Kidney (tissue), 14 donors: ENCODE results near the gene ERBB4. TPM values are rescaled to one million over a fixed set of nuclear protein-coding genes. Genes with fewer than 3 reads are reported as not detected.

Experiments used
- DNase-seq, 5 donors: peaks; one replicate each; pipeline ENCODE4 v3.0.0-alpha.2; 2013 to 2020
- FAIRE-seq: peaks from 2 replicates; lab custom pipeline; 2012; peaks lifted over from hg19 to GRCh38; lab: Jason Lieb, UNC
- H3K27ac ChIP-seq, 2 donors: one replicate each; pipeline ENCODE4 v1.7.0; 2013; ENCODE audit warnings: low read depth in 2 of 2, low read length in 2 of 2, inconsistent platforms in 1 of 2
- H3K27me3 ChIP-seq: one replicate; pipeline ENCODE4 v1.7.1; 2013; ENCODE audit warnings: low read length, inconsistent platforms; ENCODE audit not compliant: control insufficient read depth, insufficient read depth
- H3K36me3 ChIP-seq, 3 donors: one replicate each; pipeline versions ENCODE4 v1.7.0 to v1.7.1; 2013; ENCODE audit warnings: low read length in 3 of 3, control low read depth in 1 of 3, inconsistent platforms in 1 of 3; ENCODE audit not compliant: insufficient read depth in 3 of 3, control insufficient read depth in 2 of 3
- H3K4me1 ChIP-seq, 3 donors: one replicate each; pipeline versions ENCODE4 v1.7.0 to v1.7.1; 2013; ENCODE audit warnings: low read length in 3 of 3, inconsistent platforms in 1 of 3, low read depth in 1 of 3; ENCODE audit not compliant: control insufficient read depth in 2 of 3, insufficient read depth in 2 of 3
- H3K4me3 ChIP-seq, 3 donors: one replicate each; pipeline versions ENCODE4 v1.7.0 to v1.8.1; 2013; ENCODE audit warnings: low read length in 3 of 3, control low read depth in 1 of 3, inconsistent platforms in 1 of 3
- H3K9ac ChIP-seq, 3 donors: one replicate each; pipeline versions ENCODE4 v1.7.0 to v1.7.1; 2013; ENCODE audit warnings: low read length in 3 of 3, control low read depth in 1 of 3, inconsistent platforms in 1 of 3
- H3K9me3 ChIP-seq, 3 donors: one replicate each; pipeline versions ENCODE4 v1.7.0 to v1.7.1; 2013; ENCODE audit warnings: low read length in 3 of 3, control low read depth in 1 of 3, inconsistent platforms in 1 of 3; ENCODE audit not compliant: control insufficient read depth in 2 of 3, insufficient read depth in 1 of 3
- CTCF ChIP-seq: IDR thresholded peaks from 3 replicates; pipeline ENCODE4 v1.5.1; 2012; ENCODE audit warnings: mild to moderate bottlenecking, moderate library complexity, borderline replicate concordance; ENCODE audit not compliant: insufficient read depth; ENCODE audit errors: extremely low read depth
- intact Hi-C: fragments of 100-400 bp; cut with DNase I; formaldehyde crosslinking; loops from one replicate; pipeline ENCODE4 v1.11.1; 2022
- polyA plus RNA-seq: library from polyadenylated mRNA; stranded (reverse); fragments of 350-450 nt; fragmentation: Illumina TruSeq; extraction: RNeasy Lipid Tissue Mini Kit (QIAGEN cat#74804); gene quantifications from one replicate; pipeline ENCODE4 v1.2.3, GENCODE V29; 2014; ENCODE audit warnings: low read depth, low replicate concordance; ENCODE audit not compliant: insufficient read depth
- total RNA-seq: library from RNA; stranded (reverse); fragmentation: NEBNext Ultra II Directional; extraction: Animal tissue kit (Norgen Biotek cat#: 25700); gene quantifications from one replicate; pipeline ENCODE4 v1.2.1, GENCODE V29; 2021
- donor health status: control.
- donor health status: control.
- donor health status: control.
- donor health status: control.
- donor health status: control.
- donor health status: DM: yes; HTN: yes; CAD: no.
- donor health status: Normal renal cell carcinoma (clear cell type).

The ERBB4 gene
- total and polyA plus RNA-seq, 2 donors from 2014 or later: 3.9 to 152 TPM

GRCh38 chr2:211939177-211939576, 599.4 kb downstream of the ERBB4 start:
- H3K9me3 ChIP-seq: no peaks in the 10 kb centered on the region
- H3K4me1 ChIP-seq: no peaks in the 10 kb centered on the region
- no peak for FAIRE-seq
- H3K36me3 ChIP-seq: no peaks in the 10 kb centered on the region
- H3K27ac ChIP-seq: no peak overlapping the region
- H3K27me3 ChIP-seq: no peaks in the 10 kb centered on the region
- intact Hi-C loops: no loop called here
- H3K9ac ChIP-seq: no peak overlapping the region
- no peak for TF ChIP-seq CTCF
- DNase-seq: no peak
- H3K4me3 ChIP-seq: no peak overlapping the region

- no peaks in the 10 kb centered on the region for H3K27me3 ChIP-seq
- no peak for TF ChIP-seq CTCF
- intact Hi-C loops: no loop called here
- H3K36me3 ChIP-seq: no peaks in the 10 kb centered on the region
- no peak overlapping the region for H3K27ac ChIP-seq
- FAIRE-seq (no peak), DNase-seq (no peak)
- no peak overlapping the region for H3K4me3 ChIP-seq
- H3K4me1 ChIP-seq: no peaks in the 10 kb centered on the region
- no peak overlapping the region for H3K9ac ChIP-seq
- H3K9me3 ChIP-seq: no peaks in the 10 kb centered on the region
Measured at GRCh38 chr2:211934811-211935210, 603.8 kb downstream of the ERBB4 start.

- no peak overlapping the region for H3K27ac ChIP-seq
- DNase-seq (no peak), FAIRE-seq (no peak)
- H3K9ac ChIP-seq: no peak overlapping the region
- no peaks in the 10 kb centered on the region for H3K27me3 ChIP-seq
- TF ChIP-seq CTCF: no peak
- no peaks in the 10 kb centered on the region for H3K4me1 ChIP-seq
- H3K36me3 ChIP-seq: no peaks in the 10 kb centered on the region
- H3K4me3 ChIP-seq: no peak overlapping the region
- intact Hi-C loops: no loop called here
- H3K9me3 ChIP-seq: no peaks in the 10 kb centered on the region
Measured at GRCh38 chr2:211931314-211931713, 607.3 kb downstream of the ERBB4 start.

GRCh38 chr2:211930331-211930730, 608.3 kb downstream of the ERBB4 start:
- no peaks in the 10 kb centered on the region for H3K4me1 ChIP-seq

More at GRCh38 chr2:211930331-211930730, 608.3 kb downstream of the ERBB4 start:
- DNase-seq: peak in 2 of 5 donors; percentile 19 to 50
- Histone ChIP-seq H3K27ac (no peak overlapping the region), H3K36me3 (no peaks in the 10 kb centered on the region), H3K9ac (no peak overlapping the region), H3K4me3 (no peak overlapping the region), H3K27me3 (no peaks in the 10 kb centered on the region), H3K9me3 (no peaks in the 10 kb centered on the region)
- FAIRE-seq: no peak
- intact Hi-C loops: no loop called here
- no peak for TF ChIP-seq CTCF
